ENCODE data around the gene SRPK2. TPM values are rescaled to one million over a fixed set of nuclear protein-coding genes. Genes with fewer than 3 reads are reported as not detected.
A peak's percentile ranks its signal among the peaks of the same experiment; 100 is the strongest.

Gene SRPK2
- total RNA-seq, 1 experiment from 2014 or later = 54.4 TPM

DNA sequence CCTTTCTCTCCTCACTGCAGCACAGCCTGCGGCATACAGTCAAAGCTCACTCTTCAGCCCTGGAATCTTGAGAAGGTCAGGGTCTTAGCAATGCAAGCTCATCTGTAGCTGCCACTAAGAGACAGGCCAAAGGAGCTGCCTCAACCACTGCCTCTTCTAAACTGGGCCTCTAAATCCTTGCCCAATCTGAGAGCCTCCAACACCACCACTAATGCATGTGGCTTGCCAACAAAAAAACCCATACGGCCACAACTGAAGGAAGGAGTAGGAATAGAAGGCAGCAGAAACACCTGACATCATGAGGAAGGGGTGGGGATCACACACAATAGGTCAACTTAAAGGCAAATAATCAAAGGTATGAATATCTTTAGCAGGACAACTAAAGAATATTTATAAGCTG is 183.8 kb downstream of the SRPK2 start:
- POLR2A ChIA-PET = interaction anchor here (1.1 to 1.7 kb wide), 3 partner anchors 9 to 18 kb away, joined by 5 to 8 read pairs (median 6); no protein-coding TSS in a partner anchor
- H3K27me3 Mint-ChIP-seq (ENCODE audit: insufficient read depth, unreplicated experiment) = no peaks in the 10 kb centered on the region
- CTCF ChIA-PET = interaction anchor here (0.6 kb wide), 1 partner anchor 10 kb away, joined by 3 read pairs; no protein-coding TSS in a partner anchor
- no peak overlapping the region for H3K4me3 Mint-ChIP-seq (ENCODE audit: unreplicated experiment)
- H3K36me3 Mint-ChIP-seq (ENCODE audit: insufficient read depth, unreplicated experiment) = peaks cover 15% of the 10 kb centered on the region
- no peak overlapping the region for H3K27ac Mint-ChIP-seq (ENCODE audit: low read depth, unreplicated experiment)
- TF ChIP-seq, protein P1, sequence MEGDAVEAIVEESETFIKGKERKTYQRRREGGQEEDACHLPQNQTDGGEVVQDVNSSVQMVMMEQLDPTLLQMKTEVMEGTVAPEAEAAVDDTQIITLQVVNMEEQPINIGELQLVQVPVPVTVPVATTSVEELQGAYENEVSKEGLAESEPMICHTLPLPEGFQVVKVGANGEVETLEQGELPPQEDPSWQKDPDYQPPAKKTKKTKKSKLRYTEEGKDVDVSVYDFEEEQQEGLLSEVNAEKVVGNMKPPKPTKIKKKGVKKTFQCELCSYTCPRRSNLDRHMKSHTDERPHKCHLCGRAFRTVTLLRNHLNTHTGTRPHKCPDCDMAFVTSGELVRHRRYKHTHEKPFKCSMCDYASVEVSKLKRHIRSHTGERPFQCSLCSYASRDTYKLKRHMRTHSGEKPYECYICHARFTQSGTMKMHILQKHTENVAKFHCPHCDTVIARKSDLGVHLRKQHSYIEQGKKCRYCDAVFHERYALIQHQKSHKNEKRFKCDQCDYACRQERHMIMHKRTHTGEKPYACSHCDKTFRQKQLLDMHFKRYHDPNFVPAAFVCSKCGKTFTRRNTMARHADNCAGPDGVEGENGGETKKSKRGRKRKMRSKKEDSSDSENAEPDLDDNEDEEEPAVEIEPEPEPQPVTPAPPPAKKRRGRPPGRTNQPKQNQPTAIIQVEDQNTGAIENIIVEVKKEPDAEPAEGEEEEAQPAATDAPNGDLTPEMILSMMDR (IDR thresholded peaks at IDR 0.05; ENCODE audit: unreplicated experiment) = no peak
- intact Hi-C loops (cut with micrococcal nuclease) = no loop called here
- no peaks in the 10 kb centered on the region for H3K4me1 Mint-ChIP-seq (ENCODE audit: insufficient read depth, unreplicated experiment)
- H3K9me3 Mint-ChIP-seq (ENCODE audit: unreplicated experiment) = no peaks in the 10 kb centered on the region
- BruUV-seq (replicated peaks) = no TSS peak
- DNase-seq (ENCODE audit: unreplicated experiment) = no peak

DNA sequence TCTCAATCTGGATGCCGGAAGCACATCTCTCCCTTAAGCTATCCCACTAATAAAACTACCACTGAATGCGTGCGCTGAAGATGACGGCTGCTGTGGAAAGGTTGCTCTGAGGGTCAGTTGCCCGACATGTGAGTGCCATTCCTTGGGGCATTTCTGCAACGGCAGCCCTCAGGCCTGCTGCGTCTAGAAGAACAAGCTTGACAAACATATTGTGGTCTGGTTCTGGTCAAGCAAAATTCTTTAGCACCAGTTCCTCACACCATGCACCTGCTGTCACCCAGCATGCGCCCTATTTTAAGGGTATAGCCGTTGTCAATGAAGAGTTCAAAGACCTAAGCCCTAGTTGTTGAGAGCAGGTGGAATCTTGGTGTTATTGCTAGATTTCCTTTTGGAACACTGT is 184.2 kb downstream of the SRPK2 start:
- ChIA-PET CTCF (no interaction called here), POLR2A (interaction anchor here (1.1 to 1.7 kb wide), 3 partner anchors 9 to 18 kb away, joined by 5 to 8 read pairs (median 6); no protein-coding TSS in a partner anchor)
- TF ChIP-seq, protein P1 (IDR thresholded peaks at IDR 0.05; ENCODE audit: unreplicated experiment) = no peak

DNA sequence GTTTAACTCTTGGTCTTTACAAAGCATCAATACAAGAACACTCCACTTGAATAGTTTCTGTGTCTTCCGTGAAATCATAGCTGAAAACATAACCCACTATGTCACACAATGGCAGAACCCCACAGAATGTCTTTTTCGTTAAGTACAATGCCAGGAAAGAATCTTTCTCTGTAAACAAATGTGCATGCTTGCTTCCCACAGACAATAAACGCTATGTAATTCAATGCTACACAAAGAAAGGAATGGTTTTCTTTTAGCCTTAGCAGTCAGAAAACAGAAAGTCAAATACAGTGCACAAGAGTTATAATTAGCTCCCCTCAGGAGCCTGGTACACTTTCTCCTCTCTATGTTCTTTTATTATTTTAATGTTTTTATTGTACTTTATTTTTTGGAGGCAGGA is 186.1 kb downstream of the SRPK2 start:
- ChIA-PET CTCF (no interaction called here), POLR2A (interaction anchor here (0.6 to 2.0 kb wide), 4 partner anchors 9 to 23 kb away, joined by 3 to 6 read pairs (median 3); no protein-coding TSS in a partner anchor)
- Mint-ChIP-seq H3K9me3 (ENCODE audit: unreplicated experiment) (no peaks in the 10 kb centered on the region), H3K4me1 (ENCODE audit: insufficient read depth, unreplicated experiment) (peaks cover 7% of the 10 kb centered on the region), H3K36me3 (ENCODE audit: insufficient read depth, unreplicated experiment) (peaks cover 15% of the 10 kb centered on the region), H3K4me3 (ENCODE audit: unreplicated experiment) (no peak overlapping the region), H3K27ac (ENCODE audit: low read depth, unreplicated experiment) (no peak overlapping the region), H3K27me3 (ENCODE audit: insufficient read depth, unreplicated experiment) (no peaks in the 10 kb centered on the region)
- DNase-seq (ENCODE audit: unreplicated experiment) = no peak
- TF ChIP-seq, protein P1 (IDR thresholded peaks at IDR 0.05; ENCODE audit: unreplicated experiment) = no peak
- TSS peak; percentile 12 for BruUV-seq (replicated peaks)
- intact Hi-C loops (cut with micrococcal nuclease) = no loop called here

More for the DNA sequence above, 184.2 kb downstream of the SRPK2 start:
- H3K9me3 Mint-ChIP-seq (ENCODE audit: unreplicated experiment) = no peaks in the 10 kb centered on the region
- no TSS peak for BruUV-seq (replicated peaks)
- no peaks in the 10 kb centered on the region for H3K4me1 Mint-ChIP-seq (ENCODE audit: insufficient read depth, unreplicated experiment)
- intact Hi-C loops (cut with micrococcal nuclease) = no loop called here
- H3K4me3 Mint-ChIP-seq (ENCODE audit: unreplicated experiment) = no peak overlapping the region
- no peak overlapping the region for H3K27ac Mint-ChIP-seq (ENCODE audit: low read depth, unreplicated experiment)
- no peaks in the 10 kb centered on the region for H3K27me3 Mint-ChIP-seq (ENCODE audit: insufficient read depth, unreplicated experiment)
- peaks cover 15% of the 10 kb centered on the region for H3K36me3 Mint-ChIP-seq (ENCODE audit: insufficient read depth, unreplicated experiment)
- no peak for DNase-seq (ENCODE audit: unreplicated experiment)

DNA sequence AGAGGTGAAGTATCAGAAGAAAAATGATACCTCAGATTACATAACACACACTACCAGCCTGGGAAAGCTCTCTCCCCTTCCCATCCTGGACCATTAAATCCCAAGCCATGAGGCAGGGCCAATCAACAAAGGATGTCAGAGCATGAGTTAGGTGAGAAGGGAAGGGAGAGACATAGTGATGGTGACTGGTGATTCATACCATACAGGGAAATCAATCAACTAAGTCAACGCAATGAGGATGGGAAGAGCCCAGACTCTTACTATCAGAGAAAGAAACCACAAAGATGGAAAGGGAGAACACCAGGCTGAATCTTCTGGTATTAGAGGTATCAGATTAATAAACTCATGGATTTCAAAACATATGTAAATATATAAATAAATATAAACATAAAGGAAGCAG is 189.3 kb downstream of the SRPK2 start:
- TF ChIP-seq, protein P1 (IDR thresholded peaks at IDR 0.05; ENCODE audit: unreplicated experiment) = no peak
- ChIA-PET CTCF (interaction anchor here (0.6 to 1.2 kb wide), 3 partner anchors 9 to 174 kb away, joined by 3 to 4 read pairs (median 3); no protein-coding TSS in a partner anchor), POLR2A (no interaction called here)
- Mint-ChIP-seq H3K9me3 (ENCODE audit: unreplicated experiment) (no peaks in the 10 kb centered on the region), H3K27me3 (ENCODE audit: insufficient read depth, unreplicated experiment) (no peaks in the 10 kb centered on the region), H3K36me3 (ENCODE audit: insufficient read depth, unreplicated experiment) (peaks cover 22% of the 10 kb centered on the region), H3K27ac (ENCODE audit: low read depth, unreplicated experiment) (no peak overlapping the region), H3K4me1 (ENCODE audit: insufficient read depth, unreplicated experiment) (peaks cover 7% of the 10 kb centered on the region), H3K4me3 (ENCODE audit: unreplicated experiment) (no peak overlapping the region)
- intact Hi-C loops (cut with micrococcal nuclease) = no loop called here
- DNase-seq (ENCODE audit: unreplicated experiment) = no peak
- no TSS peak for BruUV-seq (replicated peaks)

All from MCF 10A (cell line).